Astrocyte (in vitro differentiated cells and primary cell): ENCODE results near the gene BCR. TPM values are rescaled to one million over a fixed set of nuclear protein-coding genes. Genes with fewer than 3 reads are reported as not detected.

ENCODE experiments used
- DNase-seq: peaks from one replicate; pipeline ENCODE4 v3.0.0-alpha.2; 2010; ENCODE audit warnings: low read depth
- FAIRE-seq: peaks from 2 replicates; lab custom pipeline; 2011; peaks lifted over from hg19 to GRCh38; lab: Jason Lieb, UNC
- H2AFZ ChIP-seq: 2 replicates; pipeline ENCODE4 v1.6.0; 2012; ENCODE audit warnings: low read depth, low read length, inconsistent platforms
- H3K27ac ChIP-seq: 2 replicates; pipeline ENCODE4 v1.5.1; 2011; ENCODE audit warnings: low read depth, low read length, inconsistent platforms
- H3K27me3 ChIP-seq: 2 replicates; pipeline ENCODE4 v1.6.0; 2011; ENCODE audit warnings: low read length, inconsistent platforms; ENCODE audit not compliant: insufficient read depth
- H3K36me3 ChIP-seq: 2 replicates; pipeline ENCODE4 v1.5.1; 2011; ENCODE audit warnings: low read length, inconsistent platforms; ENCODE audit not compliant: insufficient read depth
- H3K4me1 ChIP-seq: 2 replicates; pipeline ENCODE4 v1.5.1; 2011; ENCODE audit warnings: low read length, inconsistent platforms; ENCODE audit not compliant: insufficient read depth
- H3K4me2 ChIP-seq: 2 replicates; pipeline ENCODE4 v1.6.0; 2012; ENCODE audit warnings: low read length, inconsistent platforms
- H3K4me3 ChIP-seq: 2 replicates; pipeline ENCODE4 v1.5.1; 2011; ENCODE audit warnings: low read depth, mild to moderate bottlenecking, low read length, inconsistent platforms; ENCODE audit not compliant: insufficient read depth
- H3K79me2 ChIP-seq: 2 replicates; pipeline ENCODE4 v1.6.0; 2012; ENCODE audit warnings: mild to moderate bottlenecking, low read length, inconsistent platforms; ENCODE audit not compliant: insufficient read depth
- H3K9ac ChIP-seq: 2 replicates; pipeline ENCODE4 v1.6.0; 2012; ENCODE audit warnings: mild to moderate bottlenecking, low read length, inconsistent platforms
- H3K9me3 ChIP-seq: 2 replicates; pipeline ENCODE4 v1.5.1; 2012; ENCODE audit warnings: low read depth, mild to moderate bottlenecking, low read length, inconsistent platforms; ENCODE audit not compliant: insufficient read depth
- H4K20me1 ChIP-seq: 2 replicates; pipeline ENCODE4 v1.6.0; 2012; ENCODE audit warnings: low read length, inconsistent platforms; ENCODE audit not compliant: insufficient read depth
- H3K27ac Mint-ChIP-seq: one replicate; pipeline ENCODE4 v1.8.0; 2021; ENCODE audit warnings: mild to moderate bottlenecking, mixed read lengths; ENCODE audit not compliant: unreplicated experiment
- H3K27me3 Mint-ChIP-seq: one replicate; pipeline ENCODE4 v1.8.0; 2021; ENCODE audit warnings: low read depth, mixed read lengths; ENCODE audit not compliant: unreplicated experiment
- H3K36me3 Mint-ChIP-seq: one replicate; pipeline ENCODE4 v1.8.0; 2021; ENCODE audit warnings: low read depth, mixed read lengths; ENCODE audit not compliant: unreplicated experiment
- H3K4me1 Mint-ChIP-seq: one replicate; pipeline ENCODE4 v1.8.0; 2021; ENCODE audit warnings: low read depth, mixed read lengths; ENCODE audit not compliant: unreplicated experiment
- H3K4me3 Mint-ChIP-seq: one replicate; pipeline ENCODE4 v1.8.0; 2021; ENCODE audit warnings: mild to moderate bottlenecking, moderate library complexity, mixed read lengths; ENCODE audit not compliant: unreplicated experiment
- H3K9me3 Mint-ChIP-seq: one replicate; pipeline ENCODE4 v1.8.0; 2021; ENCODE audit warnings: mild to moderate bottlenecking, mixed read lengths; ENCODE audit not compliant: unreplicated experiment
- CTCF ChIP-seq: IDR thresholded peaks from 2 replicates; pipeline ENCODE4 v1.5.1; 2011; ENCODE audit warnings: low read depth, mild to moderate bottlenecking, inconsistent platforms, low read length, moderate library complexity; ENCODE audit not compliant: insufficient read depth
- EZH2 ChIP-seq: IDR thresholded peaks from 2 replicates; pipeline ENCODE4 v1.6.1; 2012; ENCODE audit warnings: mild to moderate bottlenecking, low read length, inconsistent platforms; ENCODE audit not compliant: insufficient read depth
- total RNA-seq: library from RNA; stranded (reverse); gene quantifications from 2 replicates; pipeline ENCODE4 v1.2.1, GENCODE V29; 2021

Gene BCR
- total RNA-seq, 1 donor from 2014 or later, result 48.9 TPM

GRCh38 chr22:23213581-23214334 lies 33.4 kb downstream of the BCR start:
- no peak overlapping the region for H3K27ac Mint-ChIP-seq

GRCh38 chr22:23214398-23214797 lies 34.1 kb downstream of the BCR start:
- no peak overlapping the region for H3K27ac Mint-ChIP-seq
- Histone ChIP-seq H3K36me3 (peaks cover 3% of the 10 kb centered on the region), H3K9me3 (no peaks in the 10 kb centered on the region), H2AFZ (no peak overlapping the region), H3K27ac (no peak overlapping the region), H3K4me2 (no peak overlapping the region), H3K4me3 (no peak overlapping the region), H3K9ac (no peak overlapping the region), H3K4me1 (peaks cover 27% of the 10 kb centered on the region), H3K27me3 (no peaks in the 10 kb centered on the region), H3K79me2 (peaks cover 86% of the 10 kb centered on the region), H4K20me1 (peaks cover 95% of the 10 kb centered on the region)
- no peak for FAIRE-seq
- H3K9me3 Mint-ChIP-seq, result no peaks in the 10 kb centered on the region
- H3K36me3 Mint-ChIP-seq, result no peaks in the 10 kb centered on the region
- TF ChIP-seq EZH2 (no peak), CTCF (no peak)
- peaks cover 2% of the 10 kb centered on the region for H3K27me3 Mint-ChIP-seq
- DNase-seq, result no peak
- no peak overlapping the region for H3K4me3 Mint-ChIP-seq
- peaks cover 32% of the 10 kb centered on the region for H3K4me1 Mint-ChIP-seq

More at GRCh38 chr22:23213581-23214334, 33.4 kb downstream of the BCR start:
- Mint-ChIP-seq H3K4me1 (peaks cover 26% of the 10 kb centered on the region), H3K9me3 (no peaks in the 10 kb centered on the region), H3K4me3 (no peak overlapping the region), H3K36me3 (no peaks in the 10 kb centered on the region), H3K27me3 (peaks cover 2% of the 10 kb centered on the region)
- Histone ChIP-seq H3K9me3 (no peaks in the 10 kb centered on the region), H4K20me1 (peaks cover 92% of the 10 kb centered on the region), H3K4me1 (peaks cover 20% of the 10 kb centered on the region), H3K79me2 (peaks cover 85% of the 10 kb centered on the region), H3K4me3 (no peak overlapping the region), H2AFZ (no peak overlapping the region), H3K9ac (no peak overlapping the region), H3K36me3 (peaks cover 3% of the 10 kb centered on the region), H3K4me2 (no peak overlapping the region), H3K27ac (no peak overlapping the region), H3K27me3 (no peaks in the 10 kb centered on the region)
- TF ChIP-seq CTCF (no peak), EZH2 (no peak)
- DNase-seq, result no peak
- FAIRE-seq, result no peak
